SK-N-SH treated with all-trans-retinoic acid at 6 μM for 48 hours (cell line): ENCODE measurements around the gene OPA3.

Experiments
- ARNTL ChIP-seq: fragments of 450-650 bp; formaldehyde crosslinking; IDR thresholded peaks from 2 replicates; pipeline ENCODE4 v1.5.0; 2020; ENCODE audit warnings: low read depth, mild to moderate bottlenecking, moderate library complexity, borderline replicate concordance
- BACH2 ChIP-seq: fragments of 250-450 bp; sonication (Bioruptor Pico); IDR thresholded peaks from 2 replicates; pipeline ENCODE4 v1.9.0; 2021; ENCODE audit warnings: mild to moderate bottlenecking, borderline replicate concordance
- TF ChIP-seq, protein P1 (sequence below): fragments of 250-450 bp; sonication (Bioruptor Pico); IDR thresholded peaks from 2 replicates; pipeline ENCODE4 v1.8.0; 2020; ENCODE audit warnings: mild to moderate bottlenecking, moderate library complexity, borderline replicate concordance
- TF ChIP-seq, protein P2 (sequence below): fragments of 250-450 bp; sonication (Bioruptor Pico); IDR thresholded peaks from 2 replicates; pipeline ENCODE4 v1.5.1; 2020; ENCODE audit warnings: low read depth, mild to moderate bottlenecking, moderate library complexity

DNA sequence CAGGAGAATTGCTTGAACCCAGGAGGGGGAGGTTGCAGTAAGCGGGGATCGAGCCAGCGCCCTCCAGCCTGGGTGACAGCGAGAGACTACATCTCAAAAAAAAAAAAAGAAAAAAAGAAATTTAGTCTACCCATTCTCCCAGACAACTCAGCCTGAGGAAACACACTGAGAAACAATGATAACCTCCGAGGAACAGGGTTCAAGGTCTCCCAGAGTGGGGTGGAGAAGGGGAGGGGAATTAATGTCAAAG, 78.7 kb downstream of the OPA3 start:
- TF ChIP-seq, protein P1, sequence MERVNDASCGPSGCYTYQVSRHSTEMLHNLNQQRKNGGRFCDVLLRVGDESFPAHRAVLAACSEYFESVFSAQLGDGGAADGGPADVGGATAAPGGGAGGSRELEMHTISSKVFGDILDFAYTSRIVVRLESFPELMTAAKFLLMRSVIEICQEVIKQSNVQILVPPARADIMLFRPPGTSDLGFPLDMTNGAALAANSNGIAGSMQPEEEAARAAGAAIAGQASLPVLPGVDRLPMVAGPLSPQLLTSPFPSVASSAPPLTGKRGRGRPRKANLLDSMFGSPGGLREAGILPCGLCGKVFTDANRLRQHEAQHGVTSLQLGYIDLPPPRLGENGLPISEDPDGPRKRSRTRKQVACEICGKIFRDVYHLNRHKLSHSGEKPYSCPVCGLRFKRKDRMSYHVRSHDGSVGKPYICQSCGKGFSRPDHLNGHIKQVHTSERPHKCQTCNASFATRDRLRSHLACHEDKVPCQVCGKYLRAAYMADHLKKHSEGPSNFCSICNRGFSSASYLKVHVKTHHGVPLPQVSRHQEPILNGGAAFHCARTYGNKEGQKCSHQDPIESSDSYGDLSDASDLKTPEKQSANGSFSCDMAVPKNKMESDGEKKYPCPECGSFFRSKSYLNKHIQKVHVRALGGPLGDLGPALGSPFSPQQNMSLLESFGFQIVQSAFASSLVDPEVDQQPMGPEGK (CRISPR knock-in tag), result no peak
- TF ChIP-seq, protein P2, sequence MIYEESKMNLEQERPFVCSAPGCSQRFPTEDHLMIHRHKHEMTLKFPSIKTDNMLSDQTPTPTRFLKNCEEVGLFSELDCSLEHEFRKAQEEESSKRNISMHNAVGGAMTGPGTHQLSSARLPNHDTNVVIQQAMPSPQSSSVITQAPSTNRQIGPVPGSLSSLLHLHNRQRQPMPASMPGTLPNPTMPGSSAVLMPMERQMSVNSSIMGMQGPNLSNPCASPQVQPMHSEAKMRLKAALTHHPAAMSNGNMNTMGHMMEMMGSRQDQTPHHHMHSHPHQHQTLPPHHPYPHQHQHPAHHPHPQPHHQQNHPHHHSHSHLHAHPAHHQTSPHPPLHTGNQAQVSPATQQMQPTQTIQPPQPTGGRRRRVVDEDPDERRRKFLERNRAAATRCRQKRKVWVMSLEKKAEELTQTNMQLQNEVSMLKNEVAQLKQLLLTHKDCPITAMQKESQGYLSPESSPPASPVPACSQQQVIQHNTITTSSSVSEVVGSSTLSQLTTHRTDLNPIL (CRISPR knock-in tag), result no peak
- no peak for TF ChIP-seq ARNTL
- no peak for TF ChIP-seq BACH2 (CRISPR knock-in tag)
